Muscle of leg (tissue), 11 donors: ENCODE data around the gene IKZF1. TPM values are rescaled to one million over a fixed set of nuclear protein-coding genes. Genes with fewer than 3 reads are reported as not detected.

Experiments used
- DNase-seq: peaks from one replicate; pipeline ENCODE4 v3.0.0; 2013
- H3K27ac ChIP-seq: one replicate; pipeline ENCODE4 v1.5.1; 2013; ENCODE audit warnings: mild to moderate bottlenecking, low read length, control low read depth
- H3K27me3 ChIP-seq: one replicate; pipeline ENCODE4 v1.6.1; 2013; ENCODE audit warnings: low read length; ENCODE audit not compliant: control insufficient read depth, insufficient read depth
- H3K36me3 ChIP-seq: one replicate; pipeline ENCODE4 v1.6.1; 2013; ENCODE audit warnings: low read length; ENCODE audit not compliant: control insufficient read depth, insufficient read depth
- H3K4me1 ChIP-seq: one replicate; pipeline ENCODE4 v1.6.1; 2013; ENCODE audit warnings: low read length; ENCODE audit not compliant: control insufficient read depth, insufficient read depth
- H3K4me3 ChIP-seq: one replicate; pipeline ENCODE4 v1.5.1; 2013; ENCODE audit warnings: low read length, control low read depth
- H3K9me3 ChIP-seq: replicated peaks from 2 replicates; pipeline ENCODE4 v1.6.1; 2013; ENCODE audit warnings: low read depth, low read length; ENCODE audit not compliant: control insufficient read depth
- WGBS: methylation state at CpG from one replicate; pipeline ENCODE4 v1.1.5; 2013; ENCODE audit warnings: missing lambda C conversion rate; ENCODE audit not compliant: insufficient coverage; 5-methylcytosine and 5-hydroxymethylcytosine counted together
- polyA plus RNA-seq, 8 donors: library from polyadenylated mRNA; unstranded; fragments of 120-200 nt; gene quantifications; one replicate each; pipeline versions ENCODE4 v1.2.1 to v1.2.3, GENCODE V29; 2013; ENCODE audit warnings: inconsistent platforms in 1 of 8, low replicate concordance in 1 of 8; ENCODE audit not compliant: insufficient read length in 8 of 8, insufficient read depth in 1 of 8
- total RNA-seq: library from RNA; stranded (reverse); fragments of 120-200 nt; gene quantifications from one replicate; pipeline ENCODE4 v1.2.4, GENCODE V29; 2013

IKZF1 gene
- total and polyA plus RNA-seq, 9 donors, result 1.1 to 2.1 (median 1.6) TPM

DNA sequence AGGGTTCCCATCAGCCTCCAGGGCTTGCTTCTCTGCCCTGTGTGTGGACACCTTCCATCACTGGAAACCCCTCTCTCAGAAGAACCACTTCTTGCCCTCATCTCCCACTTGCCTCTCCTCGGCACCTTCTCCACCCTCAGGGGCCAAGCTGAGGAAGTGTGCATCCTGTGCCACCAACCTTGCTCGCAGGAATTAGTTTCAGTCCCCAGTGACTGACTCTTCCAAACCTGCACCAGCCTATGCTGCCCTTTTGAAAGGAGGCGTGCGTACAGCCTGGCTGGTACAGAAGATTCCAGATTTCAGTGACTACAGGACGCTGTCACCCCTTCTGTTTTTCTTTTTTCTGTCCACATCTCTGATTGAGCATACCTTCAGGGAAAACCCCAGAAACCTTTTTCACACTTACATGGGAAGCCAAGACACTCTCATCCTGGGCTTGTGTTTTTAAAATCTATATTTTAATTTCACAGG lies 67.1 kb downstream of the IKZF1 start:
- 87% methylated on average over 5 of the region's 5 CpGs for WGBS
- no peaks in the 10 kb centered on the region for H3K4me1 ChIP-seq
- H3K4me3 ChIP-seq, result no peak overlapping the region
- no peaks in the 10 kb centered on the region for H3K27me3 ChIP-seq
- H3K9me3 ChIP-seq, result peaks cover 5% of the 10 kb centered on the region
- no peak overlapping the region for H3K27ac ChIP-seq
- no peak for DNase-seq
- no peaks in the 10 kb centered on the region for H3K36me3 ChIP-seq

DNA sequence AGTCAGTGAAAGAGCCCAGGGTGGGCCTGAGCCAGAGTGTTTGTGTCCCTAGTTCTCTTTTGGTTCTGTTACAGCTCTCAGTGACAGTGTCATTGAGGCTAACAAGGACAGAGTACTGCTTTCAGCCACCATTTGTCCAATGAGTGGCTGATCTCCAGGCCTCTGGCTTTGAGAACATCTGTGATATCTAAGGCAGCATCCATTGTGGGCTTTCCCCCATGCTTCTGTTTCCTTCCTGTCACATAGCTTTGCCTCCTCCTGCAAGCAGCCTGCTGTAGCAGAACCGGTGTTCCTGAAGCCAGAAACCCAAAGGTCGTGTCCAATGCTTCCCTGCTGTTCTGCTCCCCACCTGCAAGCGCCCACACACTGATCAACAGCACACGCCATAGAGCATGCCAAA lies 68.4 kb downstream of the IKZF1 start:
- Histone ChIP-seq H3K27me3 (no peaks in the 10 kb centered on the region), H3K4me1 (no peaks in the 10 kb centered on the region), H3K27ac (no peak overlapping the region), H3K4me3 (no peak overlapping the region), H3K9me3 (peaks cover 5% of the 10 kb centered on the region), H3K36me3 (no peaks in the 10 kb centered on the region)
- no peak for DNase-seq
- WGBS, result 77% methylated on average over 4 of the region's 4 CpGs

DNA sequence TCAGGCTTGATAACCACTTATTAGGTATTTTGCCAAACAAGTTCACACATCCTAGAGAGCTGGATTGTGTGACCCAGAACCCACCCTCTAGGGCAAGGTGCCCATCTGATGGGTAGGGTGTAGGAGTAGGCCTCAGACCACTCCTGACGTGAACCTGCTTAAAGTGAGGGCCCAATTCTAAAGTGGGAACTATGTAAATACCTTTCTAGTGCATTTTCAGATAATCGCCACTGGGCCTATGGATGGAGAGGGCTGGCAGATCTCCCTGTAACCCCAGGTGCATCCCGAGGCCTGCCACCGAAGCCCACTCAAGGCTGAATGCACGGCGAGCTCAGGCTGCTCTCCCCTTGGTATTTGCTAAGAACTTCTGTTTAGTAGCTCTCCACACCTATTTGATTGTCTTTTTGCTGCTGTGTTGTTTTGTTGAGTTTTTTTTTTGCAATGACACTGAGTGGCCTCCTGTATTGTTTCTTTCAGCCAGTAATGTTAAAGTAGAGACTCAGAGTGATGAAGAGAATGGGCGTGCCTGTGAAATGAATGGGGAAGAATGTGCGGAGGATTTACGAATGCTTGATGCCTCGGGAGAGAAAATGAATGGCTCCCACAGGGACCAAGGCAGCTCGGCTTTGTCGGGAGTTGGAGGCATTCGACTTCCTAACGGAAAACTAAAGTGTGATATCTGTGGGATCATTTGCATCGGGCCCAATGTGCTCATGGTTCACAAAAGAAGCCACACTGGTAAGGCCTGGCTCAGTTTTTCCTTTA lies 71.7 kb downstream of the IKZF1 start:
- 76% methylated on average over 10 of the region's 15 CpGs for WGBS
- Histone ChIP-seq H3K4me3 (no peak overlapping the region), H3K27me3 (no peaks in the 10 kb centered on the region), H3K36me3 (no peaks in the 10 kb centered on the region), H3K9me3 (no peaks in the 10 kb centered on the region), H3K4me1 (no peaks in the 10 kb centered on the region), H3K27ac (no peak overlapping the region)
- DNase-seq, result no peak

DNA sequence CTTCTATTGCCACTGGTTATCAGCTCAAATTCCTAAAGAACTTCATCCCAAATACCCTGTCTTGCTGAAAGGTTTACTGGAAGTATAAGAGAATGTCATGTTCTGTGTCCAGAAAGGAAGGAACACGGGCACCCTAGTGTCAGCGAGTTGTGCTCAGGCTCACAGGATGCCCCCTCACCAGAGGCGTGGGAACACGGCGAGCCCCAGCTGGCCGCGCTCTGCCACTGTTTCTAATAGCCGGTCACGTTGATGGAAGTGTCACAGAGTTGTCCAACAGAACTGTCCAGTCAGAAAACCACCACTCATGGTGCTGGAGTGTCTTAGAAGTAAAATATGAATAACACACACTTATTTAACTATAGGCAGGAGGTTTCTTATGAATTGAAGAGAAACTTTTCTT lies 72.8 kb downstream of the IKZF1 start:
- Histone ChIP-seq H3K27ac (no peak overlapping the region), H3K4me3 (no peak overlapping the region), H3K36me3 (no peaks in the 10 kb centered on the region), H3K27me3 (no peaks in the 10 kb centered on the region), H3K9me3 (no peaks in the 10 kb centered on the region), H3K4me1 (no peaks in the 10 kb centered on the region)
- no peak for DNase-seq
- WGBS, result 92% methylated on average over 4 of the region's 9 CpGs

DNA sequence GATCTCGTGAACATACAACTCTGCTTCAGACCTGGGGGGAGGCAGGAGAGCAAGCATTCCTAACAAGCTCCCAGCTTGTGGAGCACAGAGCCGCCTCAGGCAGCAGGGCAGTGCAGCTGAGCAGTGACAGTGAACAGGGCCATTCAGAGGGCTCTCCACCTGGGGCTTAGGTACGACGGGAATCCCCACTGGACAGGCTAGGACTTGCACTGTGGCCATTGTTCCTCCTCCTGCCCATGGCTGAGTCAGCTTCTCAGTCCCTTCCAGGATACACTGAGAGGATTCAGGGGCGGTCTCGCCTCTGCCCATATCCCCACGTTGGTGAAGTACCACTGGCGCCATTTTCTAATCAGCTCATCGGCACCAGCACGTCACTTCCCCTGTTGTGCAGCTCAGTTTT lies 74.6 kb downstream of the IKZF1 start:
- 28% methylated on average over 5 of the region's 10 CpGs for WGBS
- no peaks in the 10 kb centered on the region for H3K36me3 ChIP-seq
- no peak overlapping the region for H3K4me3 ChIP-seq

DNA sequence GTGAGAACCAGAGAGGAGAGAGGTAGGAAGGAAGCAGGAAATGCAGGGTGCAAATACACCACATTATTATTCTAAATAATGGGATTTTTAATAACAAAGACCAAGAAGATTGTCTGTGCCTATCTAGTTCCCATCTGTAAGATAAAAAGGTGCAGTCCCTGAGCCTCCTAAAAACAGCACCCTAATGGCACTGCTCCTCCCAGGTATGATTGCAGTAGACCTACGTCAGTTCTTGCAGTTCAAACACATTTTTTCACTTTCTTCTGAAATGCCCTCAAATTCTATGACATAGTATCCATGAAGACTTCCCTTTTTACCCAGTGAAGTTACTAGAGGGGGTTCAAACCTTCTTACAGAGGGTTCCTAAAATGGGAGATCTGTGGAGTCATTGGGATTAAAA lies 75.0 kb downstream of the IKZF1 start:
- Histone ChIP-seq H3K27me3 (no peaks in the 10 kb centered on the region), H3K9me3 (no peaks in the 10 kb centered on the region), H3K4me1 (no peaks in the 10 kb centered on the region), H3K27ac (no peak overlapping the region), H3K4me3 (no peak overlapping the region), H3K36me3 (no peaks in the 10 kb centered on the region)
- WGBS, result no CpG with 5 or more reads among the region's 1 CpG
- no peak for DNase-seq

More for the DNA sequence above, 74.6 kb downstream of the IKZF1 start:
- no peaks in the 10 kb centered on the region for H3K9me3 ChIP-seq
- H3K27ac ChIP-seq, result no peak overlapping the region
- no peak for DNase-seq
- no peaks in the 10 kb centered on the region for H3K27me3 ChIP-seq
- H3K4me1 ChIP-seq, result no peaks in the 10 kb centered on the region

DNA sequence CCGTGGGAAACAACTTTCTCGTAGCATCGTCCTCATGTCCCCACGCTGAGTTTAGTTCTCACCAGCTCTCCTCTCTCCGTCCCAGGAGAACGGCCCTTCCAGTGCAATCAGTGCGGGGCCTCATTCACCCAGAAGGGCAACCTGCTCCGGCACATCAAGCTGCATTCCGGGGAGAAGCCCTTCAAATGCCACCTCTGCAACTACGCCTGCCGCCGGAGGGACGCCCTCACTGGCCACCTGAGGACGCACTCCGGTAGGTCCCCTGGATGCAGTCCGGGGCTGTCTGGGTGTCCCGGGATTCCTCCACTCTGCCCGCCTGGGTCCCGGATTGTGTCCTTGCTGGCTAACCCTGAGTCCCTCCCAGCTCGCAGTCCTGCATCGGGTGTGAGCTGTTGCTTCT lies 77.9 kb downstream of the IKZF1 start:
- H3K36me3 ChIP-seq, result no peaks in the 10 kb centered on the region
- DNase-seq, result no peak
- H3K4me1 ChIP-seq, result no peaks in the 10 kb centered on the region
- H3K4me3 ChIP-seq, result no peak overlapping the region
- no peaks in the 10 kb centered on the region for H3K27me3 ChIP-seq
- no peaks in the 10 kb centered on the region for H3K9me3 ChIP-seq
- no peak overlapping the region for H3K27ac ChIP-seq
- 77% methylated on average over 19 of the region's 21 CpGs for WGBS

DNA sequence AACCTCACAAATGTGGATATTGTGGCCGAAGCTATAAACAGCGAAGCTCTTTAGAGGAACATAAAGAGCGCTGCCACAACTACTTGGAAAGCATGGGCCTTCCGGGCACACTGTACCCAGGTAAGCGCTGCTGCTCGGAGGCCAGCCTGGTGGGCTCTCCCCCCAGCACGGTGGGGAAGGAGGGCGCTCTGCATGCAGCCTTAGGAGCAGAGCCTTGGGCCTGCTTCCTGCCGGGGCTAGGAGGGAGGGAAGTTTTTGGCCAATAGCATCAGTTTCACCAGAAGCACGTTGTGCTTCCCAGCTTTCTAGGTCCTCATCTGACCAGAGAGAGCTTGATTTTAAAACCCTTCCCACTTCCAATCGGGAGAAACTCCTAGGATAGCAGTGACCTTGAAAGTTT lies 82.8 kb downstream of the IKZF1 start:
- 88% methylated on average over 7 of the region's 11 CpGs for WGBS
- Histone ChIP-seq H3K36me3 (no peaks in the 10 kb centered on the region), H3K9me3 (no peaks in the 10 kb centered on the region), H3K27me3 (peaks cover 4% of the 10 kb centered on the region), H3K4me3 (no peak overlapping the region), H3K4me1 (no peaks in the 10 kb centered on the region), H3K27ac (no peak overlapping the region)
- DNase-seq, result no peak

DNA sequence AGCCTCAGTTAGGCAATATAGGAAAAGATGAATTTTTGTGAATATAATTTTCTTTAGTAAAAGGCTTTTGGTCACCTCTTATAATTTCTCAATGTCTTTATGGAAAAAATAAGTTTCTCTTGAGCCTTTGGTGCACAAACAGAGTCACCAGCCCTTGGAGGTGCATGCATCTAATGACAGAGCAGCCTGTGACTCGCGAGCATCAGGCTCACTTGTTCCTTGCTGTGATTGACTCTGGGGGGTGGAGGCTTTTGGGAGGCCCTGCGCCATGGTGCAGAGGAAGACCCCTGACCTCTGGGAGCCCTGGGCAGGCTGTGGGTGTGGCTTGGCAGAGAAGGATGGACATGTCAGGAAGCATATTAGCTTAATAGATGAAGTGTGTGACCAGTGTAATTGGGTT lies 85.4 kb downstream of the IKZF1 start:
- Histone ChIP-seq H3K9me3 (no peaks in the 10 kb centered on the region), H3K27me3 (peaks cover 4% of the 10 kb centered on the region), H3K4me3 (no peak overlapping the region), H3K27ac (no peak overlapping the region), H3K4me1 (no peaks in the 10 kb centered on the region), H3K36me3 (no peaks in the 10 kb centered on the region)
- DNase-seq, result no peak
- WGBS, result 73% methylated on average over 3 of the region's 3 CpGs

DNA sequence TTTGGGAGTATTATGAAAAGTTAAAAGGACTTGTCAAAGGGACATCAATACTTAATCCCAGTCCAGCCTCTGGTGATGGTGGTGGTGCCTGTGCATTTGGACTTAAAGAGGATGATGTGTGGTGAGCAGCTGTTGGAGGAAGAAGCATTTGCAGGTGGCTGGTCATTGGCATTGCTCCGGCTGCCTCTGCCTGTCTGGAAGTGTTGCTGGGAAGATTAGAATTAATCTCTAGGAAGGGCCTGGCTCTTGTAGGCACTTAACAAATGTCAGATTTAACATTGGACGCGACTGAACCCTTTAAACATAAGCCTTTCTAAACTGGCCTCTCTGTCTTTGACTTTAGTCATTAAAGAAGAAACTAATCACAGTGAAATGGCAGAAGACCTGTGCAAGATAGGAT lies 86.9 kb downstream of the IKZF1 start:
- Histone ChIP-seq H3K4me1 (no peaks in the 10 kb centered on the region), H3K9me3 (no peaks in the 10 kb centered on the region), H3K36me3 (no peaks in the 10 kb centered on the region), H3K4me3 (no peak overlapping the region), H3K27me3 (peaks cover 4% of the 10 kb centered on the region), H3K27ac (no peak overlapping the region)
- no peak for DNase-seq
- WGBS, result 60% methylated on average over 3 of the region's 3 CpGs

DNA sequence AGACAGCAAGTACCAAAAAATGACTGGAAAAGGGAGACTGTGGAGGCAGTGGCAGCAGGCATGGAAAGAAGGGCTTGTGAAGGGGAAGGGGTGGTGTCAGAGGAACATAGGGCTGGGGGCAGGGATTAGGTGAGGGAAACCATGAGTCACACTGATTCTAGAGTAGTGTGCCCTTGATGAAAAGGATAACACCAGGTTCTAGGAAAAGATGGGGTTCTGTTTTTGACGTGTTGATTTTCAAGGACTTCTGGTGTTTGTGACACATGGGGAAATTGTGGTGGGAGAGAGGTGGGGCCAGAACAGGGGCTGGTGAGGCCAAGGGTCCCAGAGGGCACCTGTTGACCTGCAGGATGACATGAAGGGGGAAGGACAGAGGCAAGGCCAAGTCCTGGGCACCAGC lies 88.6 kb downstream of the IKZF1 start:
- Histone ChIP-seq H3K4me1 (no peaks in the 10 kb centered on the region), H3K36me3 (no peaks in the 10 kb centered on the region), H3K27ac (no peak overlapping the region), H3K4me3 (no peak overlapping the region), H3K27me3 (peaks cover 4% of the 10 kb centered on the region), H3K9me3 (no peaks in the 10 kb centered on the region)
- DNase-seq, result no peak
- 75% methylated on average over 1 of the region's 1 CpG for WGBS
